ENCODE results near the gene CDH4. TPM values are rescaled to one million over a fixed set of nuclear protein-coding genes. Genes with fewer than 3 reads are reported as not detected.

Gene CDH4
- total and polyA plus RNA-seq, 10 donors: 0.30 to 20.1 (median 7.7) TPM

DNA sequence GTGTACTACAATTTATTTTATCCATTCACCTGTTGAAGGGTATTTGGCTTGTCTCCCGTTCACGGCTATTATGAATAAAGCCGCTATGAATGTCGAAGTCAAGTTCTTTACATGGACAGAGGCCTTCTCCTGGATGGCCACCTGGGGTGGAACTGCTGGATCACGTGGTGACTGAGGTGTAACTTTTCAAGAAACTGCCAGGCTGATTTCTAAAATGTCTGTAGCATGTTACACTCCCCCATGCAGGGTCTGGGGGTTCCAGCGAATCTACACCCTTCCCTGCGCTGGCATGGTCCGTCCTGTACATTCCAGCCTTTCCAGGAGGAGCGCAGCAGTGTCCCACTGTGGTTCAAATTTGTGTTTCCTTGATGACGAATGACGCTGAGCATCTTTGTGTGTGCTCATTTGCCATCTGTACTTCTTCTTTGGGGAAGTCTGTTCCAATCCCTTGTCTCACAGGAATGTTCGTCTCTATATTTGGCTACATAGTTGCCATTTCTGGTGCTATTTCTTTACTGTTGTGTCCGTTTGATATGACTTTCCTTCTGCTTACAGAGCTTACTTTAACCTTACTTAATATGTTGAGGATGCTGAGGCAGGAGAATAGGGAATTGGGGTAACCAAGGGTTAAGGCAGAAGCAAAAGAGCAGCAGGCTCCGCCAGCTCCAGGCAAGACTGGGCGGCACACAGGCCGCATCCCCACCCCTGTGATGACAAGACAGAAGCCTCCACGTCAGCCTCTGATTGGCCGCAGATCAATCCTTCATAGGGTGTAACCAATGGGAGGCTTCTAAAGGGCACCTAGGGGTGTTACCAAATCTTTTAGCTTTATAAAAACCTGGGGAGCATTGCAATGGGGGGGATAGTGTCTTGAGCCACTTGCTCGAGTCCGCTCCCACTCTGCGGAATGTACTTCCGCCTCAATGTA lies 707.0 kb downstream of the CDH4 start:
- WGBS, 5 donors: 72 to 82% (median 79%) methylated on average over 22 of the region's 22 CpGs
- no peak for TF ChIP-seq POLR2A (IDR thresholded peaks at IDR 0.05)
- TF ChIP-seq POLR2AphosphoS5 (IDR thresholded peaks at IDR 0.05): no peak
- TF ChIP-seq, protein P1, sequence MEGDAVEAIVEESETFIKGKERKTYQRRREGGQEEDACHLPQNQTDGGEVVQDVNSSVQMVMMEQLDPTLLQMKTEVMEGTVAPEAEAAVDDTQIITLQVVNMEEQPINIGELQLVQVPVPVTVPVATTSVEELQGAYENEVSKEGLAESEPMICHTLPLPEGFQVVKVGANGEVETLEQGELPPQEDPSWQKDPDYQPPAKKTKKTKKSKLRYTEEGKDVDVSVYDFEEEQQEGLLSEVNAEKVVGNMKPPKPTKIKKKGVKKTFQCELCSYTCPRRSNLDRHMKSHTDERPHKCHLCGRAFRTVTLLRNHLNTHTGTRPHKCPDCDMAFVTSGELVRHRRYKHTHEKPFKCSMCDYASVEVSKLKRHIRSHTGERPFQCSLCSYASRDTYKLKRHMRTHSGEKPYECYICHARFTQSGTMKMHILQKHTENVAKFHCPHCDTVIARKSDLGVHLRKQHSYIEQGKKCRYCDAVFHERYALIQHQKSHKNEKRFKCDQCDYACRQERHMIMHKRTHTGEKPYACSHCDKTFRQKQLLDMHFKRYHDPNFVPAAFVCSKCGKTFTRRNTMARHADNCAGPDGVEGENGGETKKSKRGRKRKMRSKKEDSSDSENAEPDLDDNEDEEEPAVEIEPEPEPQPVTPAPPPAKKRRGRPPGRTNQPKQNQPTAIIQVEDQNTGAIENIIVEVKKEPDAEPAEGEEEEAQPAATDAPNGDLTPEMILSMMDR (IDR thresholded peaks at IDR 0.05 in 8 of 11, conservative IDR thresholded peaks at IDR 0.05 in 3 of 11): no peak
- Histone ChIP-seq H3K36me3 (no peaks in the 10 kb centered on the region), H3K4me1 (no peaks in the 10 kb centered on the region), H3K9me3 (no peaks in the 10 kb centered on the region), H3K27me3 (replicated peaks in 1 of 7) (peaks cover 0 to 7% (median 0%) of the 10 kb centered on the region in 7 donors), H3K4me3 (no peak overlapping the region), H3K27ac (no peak overlapping the region)
- DNase-seq: peak; percentile 27
- intact Hi-C loops (cut with DNase I; ENCODE audit: low total_unique reads): no loop called here

DNA sequence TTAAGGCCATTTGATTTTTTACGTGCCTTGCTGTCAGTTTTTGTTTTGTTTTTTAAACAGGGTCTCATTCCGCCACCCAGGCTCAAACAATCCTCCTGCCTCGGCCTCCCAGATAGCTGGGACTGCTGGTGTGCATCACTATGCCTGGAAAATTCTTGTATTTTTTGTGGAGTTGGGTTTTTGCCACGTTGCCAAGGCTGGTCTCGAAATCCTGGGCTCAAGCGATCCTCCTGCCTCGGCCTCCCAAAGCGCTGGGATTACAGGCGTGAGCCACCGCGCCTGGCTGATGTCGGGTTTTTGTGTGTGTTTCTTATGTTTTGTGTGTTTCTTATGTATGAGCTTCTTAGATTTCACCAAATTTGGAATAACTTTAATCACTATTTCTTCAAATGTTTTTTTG lies 708.8 kb downstream of the CDH4 start:
- no peak for DNase-seq
- H3K27ac ChIP-seq: no peak overlapping the region
- H3K36me3 ChIP-seq: no peaks in the 10 kb centered on the region
- intact Hi-C loops (cut with DNase I; ENCODE audit: low total_unique reads): no loop called here
- WGBS, 5 donors: 87 to 97% (median 94%) methylated on average over 12 of the region's 12 CpGs
- H3K4me1 ChIP-seq: peaks cover 0 to 6% (median under 1%) of the 10 kb centered on the region in 6 donors
- TF ChIP-seq, protein P1 (IDR thresholded peaks at IDR 0.05 in 8 of 11, conservative IDR thresholded peaks at IDR 0.05 in 3 of 11): no peak
- TF ChIP-seq POLR2A (IDR thresholded peaks at IDR 0.05) (no peak), POLR2AphosphoS5 (IDR thresholded peaks at IDR 0.05) (no peak)
- H3K4me3 ChIP-seq: no peak overlapping the region
- H3K9me3 ChIP-seq: no peaks in the 10 kb centered on the region
- H3K27me3 ChIP-seq (replicated peaks in 1 of 7): peaks cover 0 to 18% (median 14%) of the 10 kb centered on the region in 7 donors

DNA sequence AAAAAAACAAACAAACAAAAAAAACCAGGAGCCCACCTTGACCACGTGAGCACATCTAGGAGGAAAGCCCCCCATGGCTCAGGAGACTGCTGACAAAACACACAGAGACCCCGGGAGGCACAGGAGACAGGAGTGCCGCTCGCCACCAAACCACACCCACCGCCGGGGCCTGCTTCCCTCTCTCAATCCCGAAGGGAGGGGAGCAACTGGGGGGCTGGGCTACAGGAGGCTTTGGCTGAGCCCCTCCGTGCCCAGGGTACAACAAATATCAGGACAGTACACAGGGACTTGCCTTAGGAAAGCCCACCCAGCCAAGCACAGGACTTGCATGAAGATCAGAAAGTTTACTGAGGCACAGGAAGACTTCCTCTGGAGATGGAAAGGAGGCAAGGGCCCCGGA lies 711.1 kb downstream of the CDH4 start:
- H3K27ac ChIP-seq: no peak overlapping the region
- TF ChIP-seq, protein P1 (IDR thresholded peaks at IDR 0.05 in 8 of 11, conservative IDR thresholded peaks at IDR 0.05 in 3 of 11): no peak
- no peak for TF ChIP-seq POLR2AphosphoS5 (IDR thresholded peaks at IDR 0.05)
- no peak for TF ChIP-seq POLR2A (IDR thresholded peaks at IDR 0.05)
- DNase-seq: peak; percentile 51
- H3K27me3 ChIP-seq (replicated peaks in 1 of 7): peaks cover 0 to 31% (median 19%) of the 10 kb centered on the region in 7 donors
- H3K36me3 ChIP-seq: no peaks in the 10 kb centered on the region
- 68 to 80% (median 72%) methylated on average over 9 of the region's 9 CpGs for WGBS, 5 donors
- intact Hi-C loops (cut with DNase I; ENCODE audit: low total_unique reads): no loop called here
- no peak overlapping the region for H3K4me3 ChIP-seq
- H3K9me3 ChIP-seq: no peaks in the 10 kb centered on the region
- peaks cover 0 to 20% (median 3%) of the 10 kb centered on the region in 6 donors for H3K4me1 ChIP-seq
